GM23338 (cell line): ENCODE data around the gene MAP2K1.

Experiments
- CREB1 ChIP-seq: fragments of 250-450 bp; sonication (Bioruptor Pico); IDR thresholded peaks from 2 replicates; pipeline ENCODE4 v1.5.0; 2020; ENCODE audit warnings: low read depth, mild to moderate bottlenecking, moderate library complexity
- CTCF ChIP-seq, 2 experiments: fragments of 200-600 bp in 1 of 2; sonication (generic) in 1 of 2; conservative IDR thresholded peaks; 2 replicates each; pipeline versions ENCODE4 v1.5.1 to v1.6.1; 2016 to 2017; ENCODE audit warnings: antibody characterized with exemption in 2 of 2, low read depth in 2 of 2, mild to moderate bottlenecking in 2 of 2, moderate library complexity in 1 of 2
- EZH2 ChIP-seq: fragments of 200-600 bp; sonication (generic); IDR thresholded peaks from one replicate; pipeline ENCODE4 v1.8.0; 2017; ENCODE audit warnings: antibody characterized with exemption, mild to moderate bottlenecking, low read depth; ENCODE audit not compliant: unreplicated experiment
- EZH2phosphoT487 ChIP-seq: fragments of 200-600 bp; sonication (generic); IDR thresholded peaks from one replicate; pipeline ENCODE4 v1.8.1; 2018; ENCODE audit warnings: antibody characterized with exemption; ENCODE audit not compliant: unreplicated experiment
- JUNB ChIP-seq: IDR thresholded peaks from one replicate; pipeline ENCODE4 v1.6.1; 2016; ENCODE audit warnings: antibody characterized with exemption; ENCODE audit not compliant: unreplicated experiment
- NANOG ChIP-seq: IDR thresholded peaks from 2 replicates; pipeline ENCODE4 v1.6.1; 2016; ENCODE audit warnings: antibody characterized with exemption, borderline replicate concordance
- POLR2AphosphoS5 ChIP-seq: IDR thresholded peaks from 2 replicates; pipeline ENCODE4 v1.6.1; 2016; ENCODE audit warnings: antibody characterized with exemption, low read depth
- REST ChIP-seq: IDR thresholded peaks from one replicate; pipeline ENCODE4 v1.6.1; 2018; ENCODE audit warnings: antibody characterized with exemption; ENCODE audit not compliant: unreplicated experiment
- STAT1 ChIP-seq: IDR thresholded peaks from one replicate; pipeline ENCODE4 v1.6.1; 2016; ENCODE audit warnings: antibody characterized with exemption; ENCODE audit not compliant: unreplicated experiment
- ZNF114 ChIP-seq: fragments of 250-450 bp; sonication (Bioruptor Pico); IDR thresholded peaks from 2 replicates; pipeline ENCODE4 v1.5.0; 2020; ENCODE audit warnings: mild to moderate bottlenecking, moderate library complexity
- ZNF331 ChIP-seq: fragments of 250-450 bp; sonication (Bioruptor Pico); IDR thresholded peaks from 2 replicates; pipeline ENCODE4 v1.5.0; 2020; ENCODE audit warnings: low read depth, mild to moderate bottlenecking, moderate library complexity
- ZNF462 ChIP-seq: fragments of 250-450 bp; sonication (Bioruptor Pico); IDR thresholded peaks from 2 replicates; pipeline ENCODE4 v1.5.0; 2020; ENCODE audit warnings: mild to moderate bottlenecking, moderate library complexity

- TF ChIP-seq CTCF (conservative IDR thresholded peaks at IDR 0.05; ENCODE audit: low read depth in 2 of 2) (no peak), EZH2 (no peak), POLR2AphosphoS5 (no peak), CREB1 (CRISPR knock-in tag) (no peak), ZNF331 (CRISPR knock-in tag) (no peak), JUNB (no peak), REST (no peak), ZNF114 (no peak), EZH2phosphoT487 (no peak), NANOG (no peak), ZNF462 (CRISPR knock-in tag) (no peak), STAT1 (no peak)
Observed at GRCh38 chr15:66356077-66356358, 30.7 kb upstream of the MAP2K1 start.
